Mesendoderm (in vitro differentiated cells): ENCODE data around the gene PPEF1.

Source experiments
- DNase-seq: peaks from one replicate; pipeline ENCODE4 v3.0.0; 2013
- H2AK5ac ChIP-seq: 2 replicates; pipeline ENCODE4 v1.6.1; 2013; ENCODE audit warnings: low read length, inconsistent platforms
- H2BK120ac ChIP-seq: 2 replicates; pipeline ENCODE4 v1.6.1; 2013; ENCODE audit warnings: low read depth, mild to moderate bottlenecking, low read length, moderate library complexity, mixed read lengths
- H2BK15ac ChIP-seq: replicated peaks from 2 replicates; pipeline ENCODE4 v1.6.1; 2013; ENCODE audit warnings: low read depth, mild to moderate bottlenecking, moderate library complexity
- H2BK5ac ChIP-seq: 2 replicates; pipeline ENCODE4 v1.6.1; 2013; ENCODE audit warnings: low read length, inconsistent platforms
- H3K18ac ChIP-seq: 2 replicates; pipeline ENCODE4 v1.6.1; 2013; ENCODE audit warnings: mild to moderate bottlenecking, low read length, mixed read lengths
- H3K23ac ChIP-seq: one replicate; pipeline ENCODE4 v1.6.1; 2013; ENCODE audit warnings: low read length
- H3K27ac ChIP-seq: 2 replicates; pipeline ENCODE4 v1.5.1; 2013; ENCODE audit warnings: low read depth, mild to moderate bottlenecking, inconsistent platforms, low read length, moderate library complexity
- H3K27me3 ChIP-seq: 2 replicates; pipeline ENCODE4 v1.6.1; 2013; ENCODE audit warnings: low read length, control low read depth, mild to moderate bottlenecking, inconsistent platforms; ENCODE audit not compliant: insufficient read depth, poor library complexity
- H3K36me3 ChIP-seq: 2 replicates; pipeline ENCODE4 v1.6.1; 2013; ENCODE audit warnings: low read length, inconsistent platforms; ENCODE audit not compliant: control insufficient read depth, insufficient read depth
- H3K4ac ChIP-seq: one replicate; pipeline ENCODE4 v1.6.1; 2013; ENCODE audit warnings: low read depth, mild to moderate bottlenecking, low read length, moderate library complexity
- H3K4me1 ChIP-seq: 2 replicates; pipeline ENCODE4 v1.6.1; 2013; ENCODE audit warnings: low read depth, low read length, inconsistent platforms; ENCODE audit not compliant: control insufficient read depth
- H3K4me2 ChIP-seq: 2 replicates; pipeline ENCODE4 v1.6.1; 2013; ENCODE audit warnings: low read length
- H3K4me3 ChIP-seq: 2 replicates; pipeline ENCODE4 v1.5.1; 2013; ENCODE audit warnings: mild to moderate bottlenecking, low read length
- H3K56ac ChIP-seq: one replicate; pipeline ENCODE4 v1.6.1; 2013; ENCODE audit warnings: low read length
- H3K79me1 ChIP-seq: 2 replicates; pipeline ENCODE4 v1.6.1; 2013; ENCODE audit warnings: low read length, inconsistent platforms
- H3K79me2 ChIP-seq: 2 replicates; pipeline ENCODE4 v1.6.1; 2013; ENCODE audit warnings: mild to moderate bottlenecking, low read length; ENCODE audit not compliant: control insufficient read depth, insufficient read depth
- H3K9ac ChIP-seq: 2 replicates; pipeline ENCODE4 v1.6.1; 2013; ENCODE audit warnings: low read length, inconsistent platforms
- H4K5ac ChIP-seq: one replicate; pipeline ENCODE4 v1.6.1; 2013; ENCODE audit warnings: low read length
- H4K8ac ChIP-seq: one replicate; pipeline ENCODE4 v1.6.1; 2013; ENCODE audit warnings: low read depth, mild to moderate bottlenecking, control low read depth, low read length, moderate library complexity
- WGBS: extraction: QIAGEN DNeasy Blood & Tissue Kit; methylation state at CpG from one replicate; pipeline ENCODE4 v1.1.7; 2013; ENCODE audit warnings: low lambda C conversion rate, missing lambda C conversion rate; ENCODE audit not compliant: insufficient coverage; ENCODE audit errors: extremely low coverage; 5-methylcytosine and 5-hydroxymethylcytosine counted together

Gene PPEF1

DNA sequence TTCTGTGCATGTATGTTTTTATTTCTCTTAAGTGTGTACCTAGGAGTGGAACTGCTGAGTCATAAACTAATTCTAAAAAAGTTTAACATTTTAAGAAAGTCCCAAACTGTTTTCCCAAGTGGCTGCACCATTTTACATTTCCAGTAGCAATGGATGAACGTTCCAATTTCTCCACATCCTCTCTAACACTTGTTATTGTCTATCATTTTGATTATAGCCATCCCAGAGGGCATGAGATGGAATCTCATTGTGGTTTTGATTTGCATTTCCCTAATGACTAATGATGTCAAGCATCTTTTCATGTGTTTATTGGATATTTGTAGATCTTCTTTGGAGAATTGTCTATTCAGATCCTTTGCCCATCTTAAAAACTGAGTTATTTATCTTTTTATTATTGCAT is 82.5 kb downstream of the PPEF1 start:
- no peak overlapping the region for H3K27ac ChIP-seq
- WGBS, result no CpG with 5 or more reads among the region's 1 CpG
- H2AK5ac ChIP-seq, result no peak overlapping the region

GRCh38 chrX:18792828-18793227 is 85.4 kb downstream of the PPEF1 start:
- Histone ChIP-seq H4K5ac (no peak overlapping the region), H3K4me2 (no peak overlapping the region), H2BK5ac (no peak overlapping the region), H3K79me1 (no peaks in the 10 kb centered on the region), H3K36me3 (no peaks in the 10 kb centered on the region), H3K79me2 (no peaks in the 10 kb centered on the region), H2BK120ac (no peak overlapping the region), H3K18ac (no peak overlapping the region), H4K8ac (no peak overlapping the region), H3K9ac (no peak overlapping the region), H3K27me3 (no peaks in the 10 kb centered on the region), H2BK15ac (no peak overlapping the region), H3K4me3 (no peak overlapping the region), H3K27ac (no peak overlapping the region), H3K56ac (no peak overlapping the region), H3K23ac (no peak overlapping the region), H3K4me1 (no peaks in the 10 kb centered on the region), H3K4ac (no peak overlapping the region), H2AK5ac (no peak overlapping the region)
- DNase-seq, result no peak

More for the DNA sequence above, 82.5 kb downstream of the PPEF1 start:
- H2BK120ac ChIP-seq, result no peak overlapping the region
- no peak overlapping the region for H3K18ac ChIP-seq
- no peak overlapping the region for H4K8ac ChIP-seq
- H3K9ac ChIP-seq, result no peak overlapping the region
- no peak overlapping the region for H2BK5ac ChIP-seq
- no peaks in the 10 kb centered on the region for H3K4me1 ChIP-seq
- H3K23ac ChIP-seq, result no peak overlapping the region
- no peaks in the 10 kb centered on the region for H3K79me1 ChIP-seq
- no peak overlapping the region for H3K4me2 ChIP-seq
- DNase-seq, result no peak
- H2BK15ac ChIP-seq, result no peak overlapping the region
- no peak overlapping the region for H3K4me3 ChIP-seq
- no peak overlapping the region for H4K5ac ChIP-seq
- no peak overlapping the region for H3K4ac ChIP-seq
- H3K36me3 ChIP-seq, result no peaks in the 10 kb centered on the region
- no peak overlapping the region for H3K56ac ChIP-seq
- H3K27me3 ChIP-seq, result no peaks in the 10 kb centered on the region
- no peaks in the 10 kb centered on the region for H3K79me2 ChIP-seq

- H3K27me3 ChIP-seq, result no peaks in the 10 kb centered on the region
- no peak overlapping the region for H3K23ac ChIP-seq
- H3K9ac ChIP-seq, result no peak overlapping the region
- no peaks in the 10 kb centered on the region for H3K4me1 ChIP-seq
- no peak overlapping the region for H3K18ac ChIP-seq
- no peak overlapping the region for H2BK5ac ChIP-seq
- peak overlapping the region; percentile 34 for H3K56ac ChIP-seq
- H3K27ac ChIP-seq, result no peak overlapping the region
- no peaks in the 10 kb centered on the region for H3K79me2 ChIP-seq
- no peak overlapping the region for H2BK15ac ChIP-seq
- no peak overlapping the region for H4K5ac ChIP-seq
- no CpG with 5 or more reads among the region's 7 CpGs for WGBS
- no peak overlapping the region for H2BK120ac ChIP-seq
- DNase-seq, result peak; percentile 44
- no peaks in the 10 kb centered on the region for H3K79me1 ChIP-seq
- no peak overlapping the region for H3K4ac ChIP-seq
- H4K8ac ChIP-seq, result no peak overlapping the region
- H3K4me3 ChIP-seq, result no peak overlapping the region
- H2AK5ac ChIP-seq, result no peak overlapping the region
- H3K36me3 ChIP-seq, result no peaks in the 10 kb centered on the region
- no peak overlapping the region for H3K4me2 ChIP-seq
These were observed 86.2 kb downstream of the PPEF1 start for GRCh38 chrX:18793601-18794089.

DNA sequence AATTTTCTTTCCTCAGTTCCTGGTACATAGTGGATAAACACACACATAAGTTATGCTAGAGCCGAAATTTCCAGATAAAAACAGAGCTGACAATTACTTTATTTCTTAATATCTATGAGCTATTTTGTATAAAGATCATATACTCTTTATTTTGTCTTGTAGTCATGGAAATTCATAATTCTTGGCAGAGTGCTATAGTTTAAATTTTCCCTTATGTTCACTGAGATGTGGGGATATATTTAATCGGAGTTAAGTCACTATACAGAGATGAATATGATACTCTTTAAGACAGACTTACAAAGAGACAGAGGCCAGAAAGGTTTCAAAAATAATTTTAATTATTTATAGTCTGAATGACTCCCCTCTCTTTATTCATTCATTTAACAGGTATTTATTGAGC is 89.7 kb downstream of the PPEF1 start:
- H3K18ac ChIP-seq, result no peak overlapping the region
- H2BK5ac ChIP-seq, result no peak overlapping the region
- no peak overlapping the region for H2BK15ac ChIP-seq
- no peak for DNase-seq
- H4K5ac ChIP-seq, result no peak overlapping the region
- no peaks in the 10 kb centered on the region for H3K36me3 ChIP-seq
- H3K4me2 ChIP-seq, result no peak overlapping the region
- no peak overlapping the region for H2BK120ac ChIP-seq
- H2AK5ac ChIP-seq, result no peak overlapping the region
- H3K4ac ChIP-seq, result no peak overlapping the region
- no peak overlapping the region for H3K9ac ChIP-seq
- no peak overlapping the region for H3K27ac ChIP-seq
- no peak overlapping the region for H3K56ac ChIP-seq
- no peaks in the 10 kb centered on the region for H3K79me1 ChIP-seq
- H3K27me3 ChIP-seq, result no peaks in the 10 kb centered on the region
- no peak overlapping the region for H3K23ac ChIP-seq
- H3K4me3 ChIP-seq, result no peak overlapping the region
- no peaks in the 10 kb centered on the region for H3K79me2 ChIP-seq
- no peaks in the 10 kb centered on the region for H3K4me1 ChIP-seq
- H4K8ac ChIP-seq, result no peak overlapping the region
- no CpG with 5 or more reads among the region's 2 CpGs for WGBS

DNA sequence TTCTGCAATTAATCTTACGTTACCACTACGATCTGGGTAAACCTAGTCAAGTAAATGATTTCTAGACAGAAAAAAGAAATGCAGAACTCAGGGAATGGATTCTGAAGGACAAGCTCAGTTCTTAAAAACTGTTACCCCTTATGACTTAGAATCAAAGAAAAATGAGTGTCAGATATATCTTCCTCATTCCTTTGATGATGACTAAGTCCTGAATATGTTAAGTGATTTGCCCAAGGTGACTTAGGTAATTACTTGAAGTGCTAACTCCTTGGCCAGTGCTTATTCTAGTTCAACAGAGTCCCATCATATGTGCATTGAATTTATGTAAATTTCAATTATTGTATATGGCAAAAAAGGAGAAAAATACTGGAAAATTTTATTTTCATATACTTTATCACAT is 92.5 kb downstream of the PPEF1 start:
- DNase-seq, result peak; percentile 1
- Histone ChIP-seq H3K23ac (no peak overlapping the region), H3K36me3 (no peaks in the 10 kb centered on the region), H2AK5ac (no peak overlapping the region), H3K4me3 (no peak overlapping the region), H4K5ac (no peak overlapping the region), H3K4me2 (no peak overlapping the region), H3K79me2 (no peaks in the 10 kb centered on the region), H2BK5ac (no peak overlapping the region), H3K27ac (no peak overlapping the region), H2BK120ac (no peak overlapping the region), H3K56ac (no peak overlapping the region), H3K79me1 (no peaks in the 10 kb centered on the region), H4K8ac (no peak overlapping the region), H3K27me3 (no peaks in the 10 kb centered on the region), H3K18ac (no peak overlapping the region), H2BK15ac (no peak overlapping the region), H3K4ac (no peak overlapping the region), H3K4me1 (no peaks in the 10 kb centered on the region), H3K9ac (no peak overlapping the region)
- WGBS, result no CpG with 5 or more reads among the region's 2 CpGs

DNA sequence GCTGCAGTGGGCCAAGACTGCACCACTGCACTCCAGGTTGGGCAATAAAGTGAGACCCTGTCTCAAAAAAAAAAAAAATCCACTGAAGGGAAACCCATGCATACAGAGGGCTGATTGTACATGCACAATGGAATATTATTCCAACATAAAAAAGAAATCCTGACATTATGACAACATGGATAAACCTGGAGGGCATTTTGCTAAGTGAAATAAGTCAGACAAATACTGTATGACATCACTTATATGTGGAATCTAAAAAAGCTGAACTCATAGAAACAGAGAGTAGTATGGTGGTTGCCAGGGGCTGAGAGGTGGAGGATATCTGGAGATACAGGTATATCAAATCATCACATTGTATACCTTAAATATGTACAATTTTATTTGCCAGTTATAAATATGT is 102.2 kb downstream of the PPEF1 start:
- H2BK5ac ChIP-seq, result no peak overlapping the region
- no peak overlapping the region for H2BK15ac ChIP-seq
- no peaks in the 10 kb centered on the region for H3K4me1 ChIP-seq
- no peak overlapping the region for H2BK120ac ChIP-seq
- H3K56ac ChIP-seq, result no peak overlapping the region
- H3K4me2 ChIP-seq, result no peak overlapping the region
- no peak overlapping the region for H3K23ac ChIP-seq
- H3K79me1 ChIP-seq, result no peaks in the 10 kb centered on the region
- no peaks in the 10 kb centered on the region for H3K36me3 ChIP-seq
- H3K79me2 ChIP-seq, result no peaks in the 10 kb centered on the region
- no peak overlapping the region for H4K8ac ChIP-seq
- no peak overlapping the region for H3K4ac ChIP-seq
- no peaks in the 10 kb centered on the region for H3K27me3 ChIP-seq
- H3K27ac ChIP-seq, result no peak overlapping the region
- no peak overlapping the region for H2AK5ac ChIP-seq
- H3K18ac ChIP-seq, result no peak overlapping the region
- no peak overlapping the region for H3K9ac ChIP-seq
- no peak overlapping the region for H4K5ac ChIP-seq
- no peak overlapping the region for H3K4me3 ChIP-seq
- DNase-seq, result no peak
